ENCODE measurements around the gene TBL3.

Gene TBL3

GRCh38 chr16:1987198-1987597, 15.3 kb downstream of the TBL3 start:
- no peak for DNase-seq (ENCODE audit: low spot score)
- Histone ChIP-seq H3K4me3 (no peak overlapping the region), H3K27ac (no peak overlapping the region)
- TF ChIP-seq CTCF (IDR thresholded peaks at IDR 0.05), result no peak

- no peak for DNase-seq (ENCODE audit: low spot score)
- no peak for TF ChIP-seq CTCF (IDR thresholded peaks at IDR 0.05)
- Histone ChIP-seq H3K27ac (no peak within 1 kb of the TSS), H3K4me3 (peak within 1 kb of the TSS; percentile 58)
Observed at GRCh38 chr16:1989209-1990100, 17.6 kb downstream of the TBL3 start, which contains the start of gene SYNGR3. TSS of gene SYNGR3 (plus strand) at chr16:1989970. CDS start at chr16:1990103, 133 bp downstream.

- Histone ChIP-seq H3K4me3 (peak overlapping the region; percentile 58), H3K27ac (no peak overlapping the region)
- no peak for TF ChIP-seq CTCF (IDR thresholded peaks at IDR 0.05)
- no peak for DNase-seq (ENCODE audit: low spot score)
Observed at GRCh38 chr16:1990101-1990350, 18.2 kb downstream of the TBL3 start.

- Histone ChIP-seq H3K4me3 (peak overlapping the region; percentile 58), H3K27ac (no peak overlapping the region)
- TF ChIP-seq CTCF (IDR thresholded peaks at IDR 0.05), result no peak
- DNase-seq (ENCODE audit: low spot score), result no peak
Observed at GRCh38 chr16:1990351-1991134, 18.7 kb downstream of the TBL3 start.

- no peak overlapping the region for H3K27ac ChIP-seq
- peak overlapping the region; percentile 64 for H3K4me3 ChIP-seq
Observed at GRCh38 chr16:1991135-1991551, 19.3 kb downstream of the TBL3 start.

GRCh38 chr16:1991588-1991947, 19.7 kb downstream of the TBL3 start:
- Histone ChIP-seq H3K4me3 (peak overlapping the region; percentile 64), H3K27ac (peak overlapping the region in 1 of 2 donors; percentile 19)
- DNase-seq (ENCODE audit: low spot score), result no peak
- TF ChIP-seq CTCF (IDR thresholded peaks at IDR 0.05), result no peak

More at GRCh38 chr16:1991135-1991551, 19.3 kb downstream of the TBL3 start:
- DNase-seq (ENCODE audit: low spot score), result no peak
- TF ChIP-seq CTCF (IDR thresholded peaks at IDR 0.05), result no peak

Data from coronary artery (tissue), 2 donors.